GM21529 (cell line): Measurements from ENCODE around the gene TMEM59L.

ENCODE experiments used
- ATAC-seq: cut with Tn5 transposase; IDR thresholded peaks from one replicate; pipeline ENCODE4 v1.9.1; 2021; ENCODE audit not compliant: unreplicated experiment

TMEM59L gene

GRCh38 chr19:18636969-18637629, 24.4 kb downstream of the TMEM59L start, which contains the start of gene KLHL26:
Gene KLHL26, plus strand, starts transcription at chr19:18637028. Its CDS starts 27 bp downstream, at chr19:18637055.
- no peak for ATAC-seq

GRCh38 chr19:18637673-18638630, 25.3 kb downstream of the TMEM59L start:
- ATAC-seq = no peak

- ATAC-seq = no peak
Measured at GRCh38 chr19:18639706-18640243, 27.1 kb downstream of the TMEM59L start.

- ATAC-seq = no peak
Measured at GRCh38 chr19:18644196-18645034, 31.7 kb downstream of the TMEM59L start.

GRCh38 chr19:18645035-18645511, 32.4 kb downstream of the TMEM59L start:
- ATAC-seq = no peak

GRCh38 chr19:18646535-18647370, 34.1 kb downstream of the TMEM59L start:
- no peak for ATAC-seq

- no peak for ATAC-seq
Measured at GRCh38 chr19:18647371-18647767, 34.7 kb downstream of the TMEM59L start.

GRCh38 chr19:18647807-18648206, 35.1 kb downstream of the TMEM59L start:
- no peak for ATAC-seq

- ATAC-seq = no peak
Measured at GRCh38 chr19:18648973-18649315, 36.3 kb downstream of the TMEM59L start.

- ATAC-seq = no peak
Measured at GRCh38 chr19:18649371-18650020, 36.8 kb downstream of the TMEM59L start.

GRCh38 chr19:18650021-18650390, 37.3 kb downstream of the TMEM59L start:
- ATAC-seq = no peak

GRCh38 chr19:18650468-18651041, 37.9 kb downstream of the TMEM59L start:
- ATAC-seq = no peak

- ATAC-seq = no peak
Measured at GRCh38 chr19:18651300-18651699, 38.6 kb downstream of the TMEM59L start.

GRCh38 chr19:18651733-18652132, 39.1 kb downstream of the TMEM59L start:
- ATAC-seq = no peak

- ATAC-seq = no peak
Measured at GRCh38 chr19:18653853-18654252, 41.2 kb downstream of the TMEM59L start.

- no peak for ATAC-seq
Measured at GRCh38 chr19:18654469-18654868, 41.8 kb downstream of the TMEM59L start.

- ATAC-seq = no peak
Measured at GRCh38 chr19:18655173-18655844, 42.6 kb downstream of the TMEM59L start.

GRCh38 chr19:18656337-18657086, 43.8 kb downstream of the TMEM59L start:
- no peak for ATAC-seq
